GM12878 (cell line): Measurements from ENCODE around the gene FBN2. TPM values are rescaled to one million over a fixed set of nuclear protein-coding genes. Genes with fewer than 3 reads are reported as not detected.

Source experiments
- ATAC-seq: fragments of 200-7000 bp; cut with Tn5 transposase; 3 replicates; pipeline ENCODE4 v1.9.1; 2020; ENCODE audit warnings: mild to moderate bottlenecking, moderate library complexity
- BruUV-seq: library from RNA; stranded (reverse); fragments of 400-500 nt; replicated peaks from 2 replicates; lab custom pipeline; 2021; lab: Mats Ljungman, UMichigan
- CTCF ChIA-PET: fragments of 300-600 bp; sonication (Branson Sonifier 250); formaldehyde crosslinking; extraction: SDS; loops from one replicate; lab custom pipeline; 2021; ENCODE audit warnings: inconsistent platforms; lab: Yijun Ruan, JAX
- POLR2A ChIA-PET: fragments of 350-600 bp; formaldehyde crosslinking; extraction: SDS; loops from one replicate; lab custom pipeline; 2021; ENCODE audit warnings: inconsistent platforms; lab: Charles Lee
- RAD21 ChIA-PET: fragments of 300-600 bp; sonication (Branson Sonifier 250); formaldehyde crosslinking; loops from one replicate; lab custom pipeline; 2023; ENCODE audit warnings: antibody characterized with exemption; ENCODE audit not compliant: unreplicated experiment; lab: Charles Lee
- SMC1A ChIA-PET: fragments of 300-600 bp; sonication (Branson Sonifier 250); formaldehyde crosslinking; loops from one replicate; lab custom pipeline; 2023; ENCODE audit not compliant: unreplicated experiment, uncharacterized antibody; lab: Charles Lee
- DNase-seq: peaks from one replicate; pipeline ENCODE4 v3.0.0-alpha.2; 2011; ENCODE audit warnings: low read depth, low spot score
- FAIRE-seq: peaks from 3 replicates; lab custom pipeline; 2011; peaks lifted over from hg19 to GRCh38; lab: Jason Lieb, UNC
- H2AFZ ChIP-seq: 2 replicates; pipeline ENCODE4 v1.6.0; 2011; ENCODE audit warnings: low read depth, low read length, control low read depth; ENCODE audit not compliant: control insufficient read depth
- H3K27ac ChIP-seq: 2 replicates; pipeline ENCODE4 v1.5.1; 2011; ENCODE audit warnings: control low read depth; ENCODE audit not compliant: control insufficient read depth, insufficient read depth
- H3K27me3 ChIP-seq, 2 experiments: replicated peaks in 1 of 2; 2 replicates each; pipeline versions ENCODE4 v1.6.0 to v1.6.1; 2011; ENCODE audit warnings: low read length in 1 of 2; ENCODE audit not compliant: control insufficient read depth in 2 of 2, insufficient read depth in 2 of 2
- H3K36me3 ChIP-seq, 2 experiments: 2 replicates each; pipeline ENCODE4 v1.5.1; 2011; ENCODE audit warnings: low read length in 1 of 2; ENCODE audit not compliant: control insufficient read depth in 2 of 2, insufficient read depth in 2 of 2
- H3K4me1 ChIP-seq: 2 replicates; pipeline ENCODE4 v1.6.1; 2011; ENCODE audit warnings: mild to moderate bottlenecking, low read length, moderate library complexity, mixed read lengths; ENCODE audit not compliant: control insufficient read depth, insufficient read depth
- H3K4me2 ChIP-seq: 2 replicates; pipeline ENCODE4 v1.6.0; 2011; ENCODE audit warnings: control low read depth; ENCODE audit not compliant: control insufficient read depth, insufficient read depth
- H3K4me3 ChIP-seq: fragments of 200-600 bp; sonication (generic); 2 replicates; pipeline ENCODE4 v1.5.1; 2016
- H3K79me2 ChIP-seq: 2 replicates; pipeline ENCODE4 v1.6.0; 2011; ENCODE audit warnings: low read length; ENCODE audit not compliant: control insufficient read depth, insufficient read depth
- H3K9ac ChIP-seq: 2 replicates; pipeline ENCODE4 v1.8.0; 2011; ENCODE audit warnings: low read length, control low read depth, mixed read lengths; ENCODE audit not compliant: control insufficient read depth, insufficient read depth
- H3K9me3 ChIP-seq: replicated peaks from 3 replicates; pipeline ENCODE4 v1.5.1; 2011; ENCODE audit warnings: mild to moderate bottlenecking, low read length; ENCODE audit not compliant: control insufficient read depth, insufficient read depth
- H4K20me1 ChIP-seq: 2 replicates; pipeline ENCODE4 v1.6.0; 2011; ENCODE audit not compliant: control insufficient read depth, insufficient read depth
- CBFB ChIP-seq: IDR thresholded peaks from 2 replicates; pipeline ENCODE4 v1.6.1; 2016; ENCODE audit warnings: antibody characterized with exemption, low read depth
- CHD1 ChIP-seq: IDR thresholded peaks from 2 replicates; pipeline ENCODE4 v1.6.1; 2012; ENCODE audit warnings: low read depth, low read length, improper control_type of control experiment
- CUX1 ChIP-seq: IDR thresholded peaks from 2 replicates; pipeline ENCODE4 v1.6.1; 2012; ENCODE audit warnings: improper control_type of control experiment, low read depth, low read length; ENCODE audit not compliant: insufficient replicate concordance
- MEF2B ChIP-seq: fragments of 450-650 bp; IDR thresholded peaks from 2 replicates; pipeline ENCODE4 v1.6.1; 2018; ENCODE audit warnings: mild to moderate bottlenecking, moderate library complexity; ENCODE audit not compliant: partially characterized antibody, poor library complexity, severe bottlenecking
- RUNX3 ChIP-seq: IDR thresholded peaks from 2 replicates; pipeline ENCODE4 v1.6.1; 2012; ENCODE audit warnings: low read length, inconsistent platforms
- SRF ChIP-seq, 2 experiments: IDR thresholded peaks; 2 replicates each; pipeline ENCODE4 v1.6.1; 2011; ENCODE audit warnings: low read depth in 2 of 2, low read length in 2 of 2, mild to moderate bottlenecking in 1 of 2, moderate library complexity in 1 of 2
- STAT3 ChIP-seq: IDR thresholded peaks from 2 replicates; pipeline ENCODE4 v1.6.1; 2011; ENCODE audit warnings: low read depth, low read length, improper control_type of control experiment
- ZBED1 ChIP-seq: IDR thresholded peaks from 2 replicates; pipeline ENCODE4 v1.6.1; 2016; ENCODE audit warnings: borderline replicate concordance
- ZNF24 ChIP-seq: fragments of 450-650 bp; IDR thresholded peaks from 2 replicates; pipeline ENCODE4 v1.6.1; 2017; ENCODE audit warnings: antibody characterized with exemption, mild to moderate bottlenecking
- ZNF687 ChIP-seq: fragments of 450-650 bp; IDR thresholded peaks from 2 replicates; pipeline ENCODE4 v1.6.1; 2017; ENCODE audit warnings: mild to moderate bottlenecking, moderate library complexity
- WGBS: methylation state at CpG from one replicate; pipeline ENCODE4 v1.1.6; 2016; ENCODE audit warnings: low lambda C conversion rate; ENCODE audit not compliant: insufficient replicate concordance, insufficient coverage; ENCODE audit errors: missing lambda C conversion rate; 5-methylcytosine and 5-hydroxymethylcytosine counted together
- in situ Hi-C: fragments of 300-500 bp; cut with MboI; formaldehyde crosslinking; loops from 9 replicates; pipeline ENCODE4 v1.14.3; 2018; ENCODE audit warnings: mixed read lengths
- intact Hi-C: fragments of 100-400 bp; cut with micrococcal nuclease; formaldehyde crosslinking; loops from one replicate; pipeline ENCODE4 v1.14.2; 2022; ENCODE audit not compliant: unreplicated experiment
- polyA plus RNA-seq, 11 experiments: library from polyadenylated mRNA; depleted of rRNA in 4 of 11; unstranded in 6 of 11; stranded (reverse) in 5 of 11; fragments of >200 nt; fragmentation: Nextera tagmentation in 4 of 11; fragmentation: Illumina TruSeq in 1 of 11; extraction: Ambion mirVana in 4 of 11; extraction: Trizol in 1 of 11; gene quantifications; 1 replicate in 1 of 11; 2 replicates in 10 of 11; pipeline versions ENCODE4 v1.2.1 to v1.2.3, GENCODE V29; 2011 to 2016; ENCODE audit warnings: inconsistent platforms in 2 of 11, missing spikeins in 2 of 11, low read depth in 1 of 11
- total RNA-seq, 4 experiments: library from RNA; depleted of rRNA in 3 of 4; stranded (reverse); fragments of >200 nt in 3 of 4; fragmentation: Illumina TruSeq in 1 of 4; extraction: Trizol in 1 of 4; gene quantifications; 2 replicates each; pipeline versions ENCODE4 v1.2.1 to v1.2.3, GENCODE V29; 2013 to 2021
- TF ChIP-seq, protein P1 (sequence below): fragments of 450-650 bp; IDR thresholded peaks from 2 replicates; pipeline ENCODE4 v1.6.1; 2016; ENCODE audit warnings: mild to moderate bottlenecking
- TF ChIP-seq, protein P2 (sequence below): fragments of 450-650 bp; IDR thresholded peaks from 2 replicates; pipeline ENCODE4 v1.6.1; 2016; ENCODE audit warnings: mild to moderate bottlenecking

The FBN2 gene
- total and polyA plus RNA-seq, 10 of the 15 experiments (the other 5 are each of a cell fraction or from before 2014, with no cell fraction given) = 0.01 to 0.98 (median 0.10) TPM; not detected in 3

DNA sequence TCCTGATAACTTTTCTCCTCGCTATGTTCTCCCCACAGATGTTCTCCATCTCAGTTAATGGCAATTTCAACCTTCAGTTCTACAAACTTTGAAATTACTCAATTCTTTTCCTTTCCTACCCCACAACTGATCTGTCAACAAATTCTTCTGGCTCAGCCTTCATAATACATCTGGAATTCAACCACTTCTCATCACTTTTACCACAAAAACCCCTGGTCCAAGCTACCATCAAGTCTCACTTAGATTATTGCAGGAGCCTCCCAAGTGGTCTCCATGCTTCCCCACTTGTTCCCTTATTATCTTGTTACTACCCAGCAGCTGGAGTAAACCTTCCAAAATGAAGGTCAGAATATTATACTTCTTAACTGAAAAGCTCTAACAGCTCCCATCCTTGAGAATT lies 110.1 kb downstream of the FBN2 start:
- Histone ChIP-seq H2AFZ (no peak overlapping the region), H3K4me1 (no peaks in the 10 kb centered on the region), H3K27me3 (no peaks in the 10 kb centered on the region), H3K36me3 (no peaks in the 10 kb centered on the region), H3K4me3 (no peak overlapping the region), H4K20me1 (no peaks in the 10 kb centered on the region), H3K27ac (no peak overlapping the region), H3K9me3 (no peaks in the 10 kb centered on the region), H3K79me2 (no peaks in the 10 kb centered on the region), H3K9ac (no peak overlapping the region), H3K4me2 (no peak overlapping the region)
- intact Hi-C loops = no loop called here
- no peak for FAIRE-seq
- SMC1A ChIA-PET = interaction anchor here (1.0 to 8.8 kb wide), 7 partner anchors 14 to 190 kb away, joined by 3 to 92 read pairs (median 7); no protein-coding TSS in a partner anchor
- BruUV-seq = no TSS peak
- DNase-seq = no peak
- RAD21 ChIA-PET = interaction anchor here (1.1 to 5.1 kb wide), 3 partner anchors 19 to 87 kb away, joined by 3 to 31 read pairs (median 3); no protein-coding TSS in a partner anchor
- in situ Hi-C loops = no loop called here
- CTCF ChIA-PET = interaction anchor here (1.4 kb wide), 2 partner anchors 63 to 71 kb away, joined by 3 to 4 read pairs; no protein-coding TSS in a partner anchor
- POLR2A ChIA-PET = interaction anchor here (1.0 to 2.6 kb wide), 2 partner anchors 19 to 346 kb away, joined by 3 to 16 read pairs; no protein-coding TSS in a partner anchor
- no peak for ATAC-seq
- WGBS = 44% methylated on average over 1 of the region's 1 CpG
- TF ChIP-seq SRF (IDR thresholded peaks at IDR 0.05; ENCODE audit: low read depth in 2 of 2, low read length in 2 of 2) = no peak
- TF ChIP-seq, protein P1, sequence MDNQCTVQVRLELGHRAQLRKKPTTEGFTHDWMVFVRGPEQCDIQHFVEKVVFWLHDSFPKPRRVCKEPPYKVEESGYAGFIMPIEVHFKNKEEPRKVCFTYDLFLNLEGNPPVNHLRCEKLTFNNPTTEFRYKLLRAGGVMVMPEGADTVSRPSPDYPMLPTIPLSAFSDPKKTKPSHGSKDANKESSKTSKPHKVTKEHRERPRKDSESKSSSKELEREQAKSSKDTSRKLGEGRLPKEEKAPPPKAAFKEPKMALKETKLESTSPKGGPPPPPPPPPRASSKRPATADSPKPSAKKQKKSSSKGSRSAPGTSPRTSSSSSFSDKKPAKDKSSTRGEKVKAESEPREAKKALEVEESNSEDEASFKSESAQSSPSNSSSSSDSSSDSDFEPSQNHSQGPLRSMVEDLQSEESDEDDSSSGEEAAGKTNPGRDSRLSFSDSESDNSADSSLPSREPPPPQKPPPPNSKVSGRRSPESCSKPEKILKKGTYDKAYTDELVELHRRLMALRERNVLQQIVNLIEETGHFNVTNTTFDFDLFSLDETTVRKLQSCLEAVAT = no peak
- no peak for TF ChIP-seq CUX1
- no peak for TF ChIP-seq ZBED1
- no peak for TF ChIP-seq CBFB
- no peak for TF ChIP-seq CHD1
- TF ChIP-seq STAT3 = no peak
- no peak for TF ChIP-seq ZNF24
- TF ChIP-seq RUNX3 = no peak
- TF ChIP-seq, protein P2, sequence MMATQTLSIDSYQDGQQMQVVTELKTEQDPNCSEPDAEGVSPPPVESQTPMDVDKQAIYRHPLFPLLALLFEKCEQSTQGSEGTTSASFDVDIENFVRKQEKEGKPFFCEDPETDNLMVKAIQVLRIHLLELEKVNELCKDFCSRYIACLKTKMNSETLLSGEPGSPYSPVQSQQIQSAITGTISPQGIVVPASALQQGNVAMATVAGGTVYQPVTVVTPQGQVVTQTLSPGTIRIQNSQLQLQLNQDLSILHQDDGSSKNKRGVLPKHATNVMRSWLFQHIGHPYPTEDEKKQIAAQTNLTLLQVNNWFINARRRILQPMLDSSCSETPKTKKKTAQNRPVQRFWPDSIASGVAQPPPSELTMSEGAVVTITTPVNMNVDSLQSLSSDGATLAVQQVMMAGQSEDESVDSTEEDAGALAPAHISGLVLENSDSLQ = no peak
- TF ChIP-seq MEF2B = no peak
- TF ChIP-seq ZNF687 = no peak
